Activated CD4-positive, alpha-beta T cell treated with anti-CD3 and anti-CD28 coated beads for 4 hours (primary cell): ENCODE data around the gene ARF1.
A peak's percentile ranks its signal among the peaks of the same experiment; 100 is the strongest.
"Not testable (repeated sequence)": the region's sequence is repeated elsewhere in the genome, so short reads cannot be mapped to it uniquely, and the experiment has no call there.

Experiments
- DNase-seq, 2 donors: peaks; one replicate each; pipeline ENCODE4 v3.0.0-alpha.2; 2020

The ARF1 gene

GRCh38 chr1:228104526-228105269 is 22.2 kb downstream of the ARF1 start:
- DNase-seq = no peak

DNA sequence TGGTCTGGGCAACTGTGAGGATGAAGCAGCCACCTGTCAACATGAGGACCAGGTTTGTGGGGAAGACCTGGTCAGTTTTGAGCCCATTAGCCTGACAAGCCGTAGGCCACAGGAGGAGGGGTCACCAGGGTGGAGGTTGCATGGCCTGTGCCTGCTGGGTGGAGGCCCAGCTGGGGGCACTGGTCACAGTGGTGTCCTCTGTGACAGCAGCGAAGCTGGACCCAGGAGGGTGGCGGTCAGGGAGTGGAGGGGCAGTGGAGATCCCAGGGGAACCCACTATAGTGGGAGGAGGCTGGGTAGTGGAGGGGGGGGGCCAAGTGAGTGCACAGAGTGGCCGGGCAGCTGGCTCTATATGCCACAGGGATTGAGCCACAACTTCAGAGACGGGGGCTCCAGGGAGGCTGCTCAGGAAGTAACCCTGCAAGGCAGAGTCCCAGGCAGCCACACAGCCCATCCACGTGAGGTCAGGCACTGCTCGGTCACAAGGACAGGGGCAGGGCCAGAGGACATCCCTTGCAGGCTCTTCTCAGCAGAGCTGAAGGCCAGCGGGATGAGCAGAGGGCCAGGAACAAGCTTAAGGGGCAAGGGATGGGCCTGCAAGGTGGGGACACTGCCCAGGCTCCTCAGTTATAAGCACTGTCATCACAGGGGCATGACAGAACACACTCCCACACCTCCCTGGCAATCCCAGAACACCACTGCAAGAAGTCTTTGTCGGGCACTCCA is 22.9 kb downstream of the ARF1 start:
- no peak for DNase-seq

DNA sequence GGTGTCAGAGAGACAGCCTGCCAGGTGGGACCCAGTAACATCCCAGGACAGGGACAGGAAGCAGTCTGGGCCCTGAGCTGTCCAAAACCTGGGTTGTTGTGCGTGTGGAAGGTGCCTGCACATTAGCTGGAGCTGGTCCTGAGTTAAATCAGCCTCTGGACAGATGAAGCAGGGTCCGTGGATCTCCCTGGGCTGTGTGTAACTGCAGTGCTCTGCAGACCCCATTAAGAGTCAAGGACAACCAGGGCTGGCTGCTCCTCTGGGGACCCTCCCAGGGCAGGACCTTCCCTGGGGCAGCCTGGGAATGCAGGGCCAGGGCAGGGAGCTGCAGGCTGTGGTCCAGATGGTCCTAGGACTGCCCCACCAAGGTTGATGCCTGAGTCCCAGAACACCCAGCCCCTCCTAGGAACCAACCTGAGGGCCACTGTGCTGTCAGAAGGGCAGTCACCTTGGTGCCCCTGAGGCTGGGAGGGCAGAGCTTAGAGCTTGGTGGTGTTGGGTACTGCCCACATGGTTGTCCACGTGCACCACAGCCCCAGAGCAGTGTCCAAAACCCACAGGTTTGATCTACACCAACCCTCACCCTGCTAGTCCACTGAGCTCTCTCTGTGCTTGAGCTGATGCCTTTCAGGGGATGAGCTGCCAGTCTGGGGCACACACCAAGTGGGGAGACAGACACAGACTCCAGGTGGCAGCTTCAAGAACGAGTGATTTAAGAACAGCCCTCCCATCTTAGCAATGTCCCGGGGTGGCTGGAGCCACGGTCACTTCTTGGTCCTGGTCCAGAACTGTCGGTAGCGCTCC is 23.7 kb downstream of the ARF1 start:
- DNase-seq = no peak

DNA sequence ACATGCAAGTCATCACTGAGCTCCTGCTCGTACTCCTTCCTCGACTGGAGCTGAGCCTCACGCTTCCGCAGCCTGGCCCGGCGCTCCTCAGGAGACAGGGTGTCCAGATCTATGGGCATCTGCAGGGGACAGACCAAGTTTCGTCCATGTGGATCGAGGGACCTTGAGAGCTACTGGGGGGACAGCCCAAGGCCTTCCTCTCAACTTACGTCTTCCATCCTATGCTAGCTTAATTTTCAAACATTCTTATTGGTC is 24.2 kb downstream of the ARF1 start:
- no peak for DNase-seq

DNA sequence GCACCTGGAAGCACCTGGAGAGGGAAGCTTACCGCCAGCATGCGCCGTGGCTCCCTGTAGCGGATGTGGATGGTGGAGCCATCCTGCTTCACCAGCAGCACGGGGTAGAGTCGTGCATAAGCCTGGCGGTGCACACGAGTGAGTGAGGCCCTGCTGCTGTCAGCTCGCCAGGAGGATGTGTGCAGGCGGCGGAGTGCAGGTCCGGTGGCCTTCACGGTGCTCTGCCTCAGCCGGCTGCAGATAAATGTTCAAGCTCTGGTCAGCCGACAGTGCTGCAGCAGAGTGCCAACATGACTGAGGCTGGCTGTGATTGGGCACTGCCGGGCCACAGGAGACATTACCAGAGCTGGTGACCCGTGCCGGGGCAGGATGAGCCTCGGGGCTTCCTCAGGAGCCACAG is 25.1 kb downstream of the ARF1 start:
- DNase-seq = no peak

- no peak for DNase-seq
Observed at GRCh38 chr1:228108055-228108690, 25.7 kb downstream of the ARF1 start.

DNA sequence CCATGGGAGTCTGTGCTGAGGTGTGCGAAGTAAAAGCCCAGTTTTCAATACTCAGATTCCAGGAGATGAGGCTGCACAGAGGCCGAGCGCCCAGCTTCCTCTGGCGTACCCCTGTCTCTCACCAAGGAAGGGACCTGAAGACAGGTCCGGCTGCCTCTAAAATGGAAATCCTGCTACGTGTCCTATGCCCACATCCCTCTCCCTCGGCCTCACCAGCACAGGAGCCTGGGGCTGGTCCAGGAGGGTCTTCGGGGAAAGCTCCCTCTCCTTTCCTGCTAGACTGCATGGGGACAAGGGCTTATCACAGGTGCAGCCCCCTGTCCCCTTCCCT is 26.2 kb downstream of the ARF1 start:
- no peak for DNase-seq

GRCh38 chr1:228109073-228109961 is 26.8 kb downstream of the ARF1 start, which contains the start of gene MRPL55:
Gene MRPL55 (minus strand): TSS chr1:228109299. CDS start chr1:228108260, 1,039 bp downstream.
- DNase-seq = peak; percentile 97 to 99

- no peak for DNase-seq
Observed at GRCh38 chr1:228109962-228110488, 27.5 kb downstream of the ARF1 start.

GRCh38 chr1:228110556-228110955 is 28.0 kb downstream of the ARF1 start:
- no peak for DNase-seq

- DNase-seq = not testable (repeated sequence)
Observed at GRCh38 chr1:228111315-228111714, 28.8 kb downstream of the ARF1 start.

GRCh38 chr1:228112167-228112566 is 29.7 kb downstream of the ARF1 start:
- DNase-seq = no peak

DNA sequence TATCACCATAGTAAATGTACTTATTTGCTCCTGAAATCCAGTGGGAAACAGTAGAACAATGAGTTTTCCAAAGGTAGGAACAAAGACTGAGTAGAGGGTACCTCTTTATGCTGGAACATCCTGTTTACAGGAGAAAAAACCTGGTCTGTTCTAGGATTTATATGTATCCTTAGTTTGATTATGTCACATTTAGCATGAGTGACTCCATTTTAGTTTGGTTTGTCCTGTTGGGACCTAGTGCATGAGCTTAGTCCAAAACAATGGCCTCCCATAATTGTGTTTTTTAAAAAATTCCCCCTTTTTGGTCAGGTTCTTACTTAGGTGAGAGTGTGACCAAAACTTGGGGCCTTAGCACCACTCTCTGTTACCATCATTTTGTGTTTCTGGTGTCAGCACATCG is 30.1 kb downstream of the ARF1 start:
- DNase-seq = no peak

GRCh38 chr1:228114827-228115226 is 32.3 kb downstream of the ARF1 start:
- no peak for DNase-seq

DNA sequence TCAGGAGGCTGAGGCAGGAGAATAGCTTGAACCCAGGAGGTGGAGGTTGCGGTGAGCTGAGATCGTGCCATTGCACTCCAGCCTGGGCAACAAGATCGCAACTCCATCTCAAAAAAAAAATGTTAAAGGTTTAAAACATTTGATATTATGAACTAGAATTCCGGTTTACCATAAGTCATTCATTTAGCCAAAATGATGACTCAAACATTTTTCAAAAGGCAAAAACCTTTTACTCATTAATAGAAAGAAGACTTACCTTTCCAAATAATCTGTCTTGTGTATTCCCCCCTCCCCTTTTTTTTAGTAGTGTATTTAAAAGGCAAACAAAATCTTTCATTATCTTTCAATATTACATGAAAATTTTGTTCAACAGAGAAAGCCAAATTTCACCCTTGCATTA is 34.8 kb downstream of the ARF1 start:
- DNase-seq = no peak

GRCh38 chr1:228118040-228118439 is 35.5 kb downstream of the ARF1 start:
- no peak for DNase-seq

DNA sequence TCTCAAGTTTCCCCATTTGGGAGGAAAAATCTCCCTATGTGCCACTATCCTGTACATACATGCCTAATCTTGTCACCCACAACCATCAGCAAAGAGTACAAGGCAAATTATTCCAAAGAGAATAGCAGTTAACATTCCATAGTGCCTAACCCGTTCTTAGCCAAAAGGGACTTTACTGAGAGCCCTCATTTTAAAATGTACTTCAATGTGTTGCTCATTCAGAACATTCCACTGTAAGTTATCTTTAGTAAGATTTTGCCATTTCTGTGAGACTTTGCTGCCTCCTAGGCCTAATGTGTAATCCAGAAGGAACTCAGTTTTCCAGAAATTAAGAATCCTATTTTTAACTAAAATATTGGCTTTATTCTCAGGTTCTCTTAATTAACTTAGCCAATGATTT is 37.8 kb downstream of the ARF1 start:
- DNase-seq = no peak

DNA sequence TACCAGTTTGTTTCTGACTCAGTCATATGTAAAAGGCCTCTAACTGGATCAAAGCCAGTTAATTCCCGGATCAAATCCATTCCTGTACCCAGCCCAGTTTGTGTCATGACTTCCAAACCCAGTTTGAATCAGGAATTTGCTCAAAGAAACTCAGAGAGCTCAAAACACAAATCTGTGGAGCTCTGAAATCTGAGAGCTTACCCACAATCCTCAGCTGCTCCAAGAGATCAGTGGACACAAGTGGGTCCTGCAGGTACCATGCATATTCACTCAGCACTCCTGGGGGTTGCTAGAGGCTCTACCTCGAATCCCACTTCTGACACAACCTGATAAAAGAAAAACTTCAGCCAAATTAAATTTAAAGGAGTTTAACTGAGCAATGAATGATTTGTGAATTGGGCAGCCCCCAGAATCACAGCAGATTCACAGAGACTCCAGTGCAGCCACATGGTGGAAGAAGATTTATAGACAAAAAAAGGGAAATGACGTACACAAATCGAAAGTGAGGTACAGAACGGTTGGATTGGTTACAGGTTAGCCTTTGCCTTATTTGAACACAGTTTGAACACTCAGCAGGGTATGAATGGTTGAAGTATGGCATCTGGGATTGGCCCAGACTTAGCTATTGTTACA is 38.5 kb downstream of the ARF1 start:
- no peak for DNase-seq

DNA sequence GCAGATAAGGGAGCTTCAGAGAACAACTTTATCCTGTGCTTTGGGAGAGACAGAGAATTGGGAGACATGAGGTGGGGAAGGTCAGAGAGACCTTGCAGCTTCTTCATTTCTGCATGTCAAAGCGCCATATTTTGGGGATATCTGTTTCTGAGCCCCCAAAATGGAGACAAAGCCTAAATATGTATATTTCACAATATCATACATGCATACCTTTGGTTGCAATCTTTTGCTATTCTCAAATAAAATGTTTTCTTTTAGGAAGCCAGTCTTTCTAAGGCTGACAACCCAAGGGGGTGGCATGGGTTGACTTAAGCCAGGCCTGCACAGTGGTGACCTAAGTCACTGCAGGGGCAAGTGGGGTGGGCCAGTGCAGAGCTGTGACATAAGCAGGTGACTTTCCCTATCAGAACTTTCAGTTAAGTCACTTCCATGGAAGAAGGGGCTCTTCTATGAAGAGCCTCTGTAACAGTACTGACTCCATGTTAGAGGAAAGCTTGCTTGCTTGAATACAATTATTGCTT is 40.5 kb downstream of the ARF1 start:
- DNase-seq = no peak

- no peak for DNase-seq
Observed at GRCh38 chr1:228123505-228123904, 41.0 kb downstream of the ARF1 start.

- DNase-seq = no peak
Observed at GRCh38 chr1:228125185-228125584, 42.7 kb downstream of the ARF1 start.
